HG03095 (cell line): ENCODE results near the gene ARPC5L.
"Not testable (repeated sequence)": the region's sequence is repeated elsewhere in the genome, so short reads cannot be mapped to it uniquely, and the experiment has no call there.

ENCODE experiments used
- ATAC-seq: cut with Tn5 transposase; IDR thresholded peaks from one replicate; pipeline ENCODE4 v1.9.1; 2021; ENCODE audit warnings: moderate library complexity; ENCODE audit not compliant: unreplicated experiment

Gene ARPC5L

GRCh38 chr9:124840300-124840833 lies 21.6 kb upstream of the ARPC5L start:
- no peak for ATAC-seq

GRCh38 chr9:124841075-124841821 lies 20.7 kb upstream of the ARPC5L start:
- ATAC-seq = no peak

GRCh38 chr9:124843456-124844034 lies 18.4 kb upstream of the ARPC5L start:
- ATAC-seq = no peak

GRCh38 chr9:124844291-124844690 lies 17.6 kb upstream of the ARPC5L start:
- no peak for ATAC-seq

GRCh38 chr9:124846467-124846866 lies 15.5 kb upstream of the ARPC5L start:
- ATAC-seq = not testable (repeated sequence)

- ATAC-seq = no peak
These were observed 15.0 kb upstream of the ARPC5L start for GRCh38 chr9:124846969-124847368.

- no peak for ATAC-seq
These were observed 12.1 kb upstream of the ARPC5L start for GRCh38 chr9:124849801-124850200.

GRCh38 chr9:124852121-124852828 lies 9.7 kb upstream of the ARPC5L start:
- ATAC-seq = no peak

GRCh38 chr9:124852829-124853531 lies 8.9 kb upstream of the ARPC5L start, which contains the start of gene WDR38:
Gene WDR38, plus strand, starts transcription at chr9:124853460. Its CDS starts 72 bp downstream, at chr9:124853532.
- ATAC-seq = peak; percentile 68

GRCh38 chr9:124853605-124854143 lies 8.3 kb upstream of the ARPC5L start:
- ATAC-seq = no peak

- no peak for ATAC-seq
These were observed 7.8 kb upstream of the ARPC5L start for GRCh38 chr9:124854161-124854560.

- ATAC-seq = no peak
These were observed 7.1 kb upstream of the ARPC5L start for GRCh38 chr9:124854822-124855221.

GRCh38 chr9:124855566-124855943 lies 6.4 kb upstream of the ARPC5L start:
- ATAC-seq = no peak

- ATAC-seq = no peak
These were observed 5.8 kb upstream of the ARPC5L start for GRCh38 chr9:124855944-124856765.

GRCh38 chr9:124857533-124858162 lies 4.3 kb upstream of the ARPC5L start:
- no peak for ATAC-seq

- ATAC-seq = no peak
These were observed 3.4 kb upstream of the ARPC5L start for GRCh38 chr9:124858330-124859046.

- ATAC-seq = no peak
These were observed 1.9 kb upstream of the ARPC5L start for GRCh38 chr9:124859803-124860581.
